Measurements from ENCODE around the gene NEK1. TPM values are rescaled to one million over a fixed set of nuclear protein-coding genes. Genes with fewer than 3 reads are reported as not detected.

The NEK1 gene
- total RNA-seq, 1 experiment from 2014 or later = 12.3 TPM

DNA sequence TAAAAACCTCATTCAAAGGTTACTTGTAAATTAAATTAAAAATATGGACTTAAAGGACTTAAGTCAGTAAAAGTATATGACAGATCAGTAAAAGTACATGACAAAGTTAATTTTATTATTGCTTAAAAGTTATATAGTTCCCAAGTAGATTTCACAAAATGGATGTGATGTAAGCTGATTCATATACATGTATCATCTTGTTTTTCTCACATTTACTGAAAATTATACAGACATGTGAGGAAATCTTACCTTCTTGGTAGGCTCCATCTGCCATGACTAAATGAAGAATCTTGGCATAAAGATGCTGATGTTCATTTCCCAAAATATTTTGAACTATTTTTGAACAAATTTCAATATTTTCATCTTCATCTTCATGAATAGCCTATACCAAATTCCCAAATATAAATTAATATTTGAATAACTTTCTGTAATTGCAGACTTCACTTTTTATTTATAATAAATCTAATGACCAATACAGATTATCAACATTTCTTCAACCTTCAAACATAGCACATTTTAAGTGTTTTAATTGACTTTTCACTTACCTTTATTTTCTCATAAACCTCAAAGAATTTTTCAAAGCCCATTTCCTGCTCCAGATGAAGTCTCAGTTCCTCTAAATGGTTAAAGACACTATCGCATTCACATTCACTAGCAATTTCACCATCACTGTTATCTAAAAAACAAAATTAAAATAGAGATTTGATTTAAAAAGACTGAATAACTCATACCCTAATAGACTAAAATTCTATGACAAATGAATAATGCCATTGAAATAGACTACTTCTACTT is 212.2 kb downstream of the NEK1 start:
- TF ChIP-seq, protein P1, sequence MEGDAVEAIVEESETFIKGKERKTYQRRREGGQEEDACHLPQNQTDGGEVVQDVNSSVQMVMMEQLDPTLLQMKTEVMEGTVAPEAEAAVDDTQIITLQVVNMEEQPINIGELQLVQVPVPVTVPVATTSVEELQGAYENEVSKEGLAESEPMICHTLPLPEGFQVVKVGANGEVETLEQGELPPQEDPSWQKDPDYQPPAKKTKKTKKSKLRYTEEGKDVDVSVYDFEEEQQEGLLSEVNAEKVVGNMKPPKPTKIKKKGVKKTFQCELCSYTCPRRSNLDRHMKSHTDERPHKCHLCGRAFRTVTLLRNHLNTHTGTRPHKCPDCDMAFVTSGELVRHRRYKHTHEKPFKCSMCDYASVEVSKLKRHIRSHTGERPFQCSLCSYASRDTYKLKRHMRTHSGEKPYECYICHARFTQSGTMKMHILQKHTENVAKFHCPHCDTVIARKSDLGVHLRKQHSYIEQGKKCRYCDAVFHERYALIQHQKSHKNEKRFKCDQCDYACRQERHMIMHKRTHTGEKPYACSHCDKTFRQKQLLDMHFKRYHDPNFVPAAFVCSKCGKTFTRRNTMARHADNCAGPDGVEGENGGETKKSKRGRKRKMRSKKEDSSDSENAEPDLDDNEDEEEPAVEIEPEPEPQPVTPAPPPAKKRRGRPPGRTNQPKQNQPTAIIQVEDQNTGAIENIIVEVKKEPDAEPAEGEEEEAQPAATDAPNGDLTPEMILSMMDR (conservative IDR thresholded peaks at IDR 0.05) = no peak
- Mint-ChIP-seq H3K9me3 (no peaks in the 10 kb centered on the region), H3K4me1 (peaks cover 10% of the 10 kb centered on the region in 2 experiments), H3K4me3 (no peak overlapping the region), H3K27ac (no peak overlapping the region), H3K27me3 (ENCODE audit: low read depth) (no peaks in the 10 kb centered on the region), H3K36me3 (ENCODE audit: insufficient read depth in 1 of 3, low read depth in 3 of 3) (peaks cover 0 to 6% (median 4%) of the 10 kb centered on the region in 3 experiments; a peak in 2 of 7 replicates)
- H2BK20ac ChIP-seq (ENCODE audit: low read depth, low read length, poor library complexity, severe bottlenecking) = no peak overlapping the region
- no peak overlapping the region for H4K91ac ChIP-seq (ENCODE audit: insufficient read length, low read depth, low read length)
- H3K27ac ChIP-seq (ENCODE audit: insufficient read length, low read depth, low read length) = no peak overlapping the region
- H4K5ac ChIP-seq (ENCODE audit: insufficient read length, low read depth, low read length) = no peak overlapping the region
- no peak overlapping the region for H2AK5ac ChIP-seq (ENCODE audit: insufficient read length, low read length)
- H3K79me1 ChIP-seq (ENCODE audit: insufficient read depth, low read depth, low read length, poor library complexity, severe bottlenecking) = no peaks in the 10 kb centered on the region
- no peaks in the 10 kb centered on the region for H3K79me2 ChIP-seq (ENCODE audit: insufficient read depth, low read length)
- no peak overlapping the region for H3K23ac ChIP-seq (ENCODE audit: insufficient read length, low read depth, low read length)
- no peak for DNase-seq
- H3K27me3 ChIP-seq (ENCODE audit: insufficient read depth, low read length) = no peaks in the 10 kb centered on the region
- no peak overlapping the region for H4K8ac ChIP-seq (replicated peaks; ENCODE audit: insufficient read length, low read depth, low read length)
- no peak overlapping the region for H2BK120ac ChIP-seq (ENCODE audit: low read depth, low read length, poor library complexity, severe bottlenecking)
- no peaks in the 10 kb centered on the region for H3K9me3 ChIP-seq (ENCODE audit: control insufficient read depth, low read depth, low read length)
- no peak overlapping the region for H3T11ph ChIP-seq (ENCODE audit: low read length)
- H2BK15ac ChIP-seq (ENCODE audit: low read depth, low read length) = no peak overlapping the region
- no peak overlapping the region for H3K4ac ChIP-seq (ENCODE audit: low read depth, low read length)
- no peak overlapping the region for H3K4me2 ChIP-seq (ENCODE audit: insufficient read depth, insufficient read length, low read length)
- WGBS (ENCODE audit: extremely low coverage, insufficient read length, low lambda C conversion rate) = no CpG with 5 or more reads among the region's 1 CpG
- no peak overlapping the region for H3K56ac ChIP-seq (ENCODE audit: insufficient read length, low read depth, low read length)
- H4K20me1 ChIP-seq (ENCODE audit: control insufficient read depth, insufficient read depth, insufficient read length) = no peaks in the 10 kb centered on the region
- no peak overlapping the region for H3K9ac ChIP-seq (ENCODE audit: extremely low read depth, insufficient read length, low read length)
- H2BK5ac ChIP-seq (ENCODE audit: insufficient read length, low read length) = no peak overlapping the region
- H3K18ac ChIP-seq (ENCODE audit: insufficient read length, low read depth, low read length) = no peak overlapping the region
- H3K14ac ChIP-seq (ENCODE audit: insufficient read depth, low read length) = no peak overlapping the region
- no peak overlapping the region for H2AFZ ChIP-seq (ENCODE audit: low read length)
- H3K4me1 ChIP-seq (ENCODE audit: insufficient read depth, low read length) = peaks cover 2% of the 10 kb centered on the region; the same call in 1 of the 2 replicates
- no peaks in the 10 kb centered on the region for H3K23me2 ChIP-seq (ENCODE audit: insufficient read length, low read depth, low read length, poor library complexity, severe bottlenecking)
- no peak overlapping the region for H2BK12ac ChIP-seq (ENCODE audit: insufficient read length, low read depth, low read length)

All from H9 (cell line).